IMR-90 (cell line): ENCODE measurements around the gene FOXI1. TPM values are rescaled to one million over a fixed set of nuclear protein-coding genes. Genes with fewer than 3 reads are reported as not detected.

Source experiments
- ATAC-seq: fragments of 200-7000 bp; cut with Tn5 transposase; 2 replicates; pipeline ENCODE4 v1.9.1; 2020; ENCODE audit warnings: low read depth, mild to moderate bottlenecking, moderate library complexity
- BruUV-seq: library from RNA; stranded (reverse); fragments of 400-500 nt; replicated peaks from 2 replicates; lab custom pipeline; 2021; lab: Mats Ljungman, UMichigan
- CTCF ChIA-PET: fragments of 300-600 bp; formaldehyde crosslinking; extraction: SDS; loops from one replicate; lab custom pipeline; 2021; ENCODE audit warnings: antibody characterized with exemption; lab: Yijun Ruan, JAX
- POLR2A ChIA-PET: fragments of 300-600 bp; sonication (Branson Sonifier 250); formaldehyde crosslinking; loops from one replicate; lab custom pipeline; 2022; ENCODE audit warnings: antibody characterized with exemption; ENCODE audit not compliant: unreplicated experiment; lab: Charles Lee
- DNase-seq: peaks from one replicate; pipeline ENCODE4 v3.0.0; 2013
- H2AFZ ChIP-seq: replicated peaks from 2 replicates; pipeline ENCODE3; 2013; ENCODE audit warnings: low read length, mild to moderate bottlenecking; ENCODE audit not compliant: poor library complexity
- H2AK5ac ChIP-seq: 2 replicates; pipeline ENCODE4 v1.6.1; 2013; ENCODE audit warnings: low read depth, low read length, inconsistent platforms
- H2AK9ac ChIP-seq: replicated peaks from 2 replicates; pipeline ENCODE3; 2013; ENCODE audit warnings: mild to moderate bottlenecking, low read depth, low read length, moderate library complexity; ENCODE audit not compliant: poor library complexity
- H2BK120ac ChIP-seq: 2 replicates; pipeline ENCODE4 v1.6.1; 2013; ENCODE audit warnings: low read depth, low read length, inconsistent platforms
- H2BK15ac ChIP-seq: 3 replicates; pipeline ENCODE4 v1.6.1; 2013; ENCODE audit warnings: low read depth, low read length, inconsistent platforms
- H2BK20ac ChIP-seq: 2 replicates; pipeline ENCODE4 v1.6.1; 2013; ENCODE audit warnings: low read depth, mild to moderate bottlenecking, inconsistent platforms, low read length, moderate library complexity
- H2BK5ac ChIP-seq: 2 replicates; pipeline ENCODE4 v1.6.1; 2013; ENCODE audit warnings: mild to moderate bottlenecking, low read depth, low read length, inconsistent platforms; ENCODE audit not compliant: poor library complexity, severe bottlenecking
- H3K14ac ChIP-seq: replicated peaks from 2 replicates; pipeline ENCODE4 v1.6.1; 2013; ENCODE audit warnings: low read depth, low read length, inconsistent platforms
- H3K18ac ChIP-seq: 2 replicates; pipeline ENCODE4 v1.6.1; 2013; ENCODE audit warnings: low read depth, low read length, control low read depth
- H3K23ac ChIP-seq: 2 replicates; pipeline ENCODE4 v1.6.1; 2013; ENCODE audit warnings: low read depth, low read length, inconsistent platforms
- H3K27ac ChIP-seq: 2 replicates; pipeline ENCODE4 v1.5.1; 2013; ENCODE audit warnings: mild to moderate bottlenecking, control low read depth, low read length; ENCODE audit not compliant: insufficient read depth
- H3K27me3 ChIP-seq: 2 replicates; pipeline ENCODE4 v1.6.1; 2013; ENCODE audit warnings: low read length; ENCODE audit not compliant: control insufficient read depth, insufficient read depth
- H3K36me3 ChIP-seq: 2 replicates; pipeline ENCODE4 v1.6.1; 2013; ENCODE audit warnings: low read length, mixed read lengths; ENCODE audit not compliant: control insufficient read depth, insufficient read depth
- H3K4ac ChIP-seq: 2 replicates; pipeline ENCODE4 v1.6.1; 2013; ENCODE audit warnings: low read depth, low read length, inconsistent platforms
- H3K4me1 ChIP-seq: 2 replicates; pipeline ENCODE4 v1.6.1; 2013; ENCODE audit warnings: low read length, mixed read lengths; ENCODE audit not compliant: control insufficient read depth, insufficient read depth
- H3K4me2 ChIP-seq: 2 replicates; pipeline ENCODE4 v1.6.1; 2013; ENCODE audit warnings: low read depth, mild to moderate bottlenecking, control low read depth, low read length, moderate library complexity
- H3K4me3 ChIP-seq: 2 replicates; pipeline ENCODE4 v1.5.1; 2013; ENCODE audit warnings: low read depth, mild to moderate bottlenecking, control low read depth, low read length, moderate library complexity; ENCODE audit not compliant: insufficient read depth
- H3K56ac ChIP-seq: 2 replicates; pipeline ENCODE4 v1.6.1; 2013; ENCODE audit warnings: low read length, inconsistent platforms; ENCODE audit not compliant: insufficient read depth; ENCODE audit errors: extremely low read depth
- H3K79me1 ChIP-seq, 2 experiments: 2 replicates each; pipeline ENCODE4 v1.6.1; 2013; ENCODE audit warnings: low read length in 2 of 2, inconsistent platforms in 1 of 2, low read depth in 1 of 2
- H3K9ac ChIP-seq: 2 replicates; pipeline ENCODE4 v1.6.1; 2013; ENCODE audit warnings: low read depth, low read length, control low read depth
- H3K9me1 ChIP-seq: 2 replicates; pipeline ENCODE4 v1.6.1; 2013; ENCODE audit warnings: low read length, inconsistent platforms; ENCODE audit not compliant: insufficient read depth
- H3K9me3 ChIP-seq: 2 replicates; pipeline ENCODE4 v1.6.1; 2013; ENCODE audit warnings: low read length; ENCODE audit not compliant: control insufficient read depth, insufficient read depth
- H4K20me1 ChIP-seq: 2 replicates; pipeline ENCODE4 v1.6.1; 2013; ENCODE audit warnings: low read length, inconsistent platforms; ENCODE audit not compliant: insufficient read depth
- H4K5ac ChIP-seq: 2 replicates; pipeline ENCODE4 v1.6.1; 2013; ENCODE audit warnings: mild to moderate bottlenecking, low read depth, low read length, control low read depth
- H4K8ac ChIP-seq, 2 experiments: 2 replicates each; pipeline ENCODE4 v1.6.1; 2013; ENCODE audit warnings: low read depth in 2 of 2, low read length in 2 of 2, control low read depth in 1 of 2, inconsistent platforms in 1 of 2
- H4K91ac ChIP-seq: 2 replicates; pipeline ENCODE4 v1.6.1; 2013; ENCODE audit warnings: low read depth, low read length, inconsistent platforms; ENCODE audit not compliant: insufficient read depth
- BHLHE40 ChIP-seq: fragments of 150-350 bp; IDR thresholded peaks from 2 replicates; pipeline ENCODE4 v1.6.1; 2016; ENCODE audit warnings: mild to moderate bottlenecking, low read depth, low read length
- CEBPB ChIP-seq: IDR thresholded peaks from 2 replicates; pipeline ENCODE4 v1.6.1; 2012; ENCODE audit warnings: low read depth, low read length, improper control_type of control experiment
- CHD1 ChIP-seq: IDR thresholded peaks from 2 replicates; pipeline ENCODE4 v1.6.1; 2012; ENCODE audit warnings: low read depth, low read length, improper control_type of control experiment
- CTCF ChIP-seq: conservative IDR thresholded peaks from 2 replicates; pipeline ENCODE4 v1.5.1; 2012; ENCODE audit warnings: mild to moderate bottlenecking, low read depth, low read length, improper control_type of control experiment
- ELK1 ChIP-seq: fragments of 150-350 bp; IDR thresholded peaks from 2 replicates; pipeline ENCODE4 v1.6.1; 2016; ENCODE audit warnings: low read depth, mild to moderate bottlenecking, low read length, moderate library complexity, borderline replicate concordance
- FOS ChIP-seq: fragments of 150-350 bp; IDR thresholded peaks from 2 replicates; pipeline ENCODE4 v1.6.1; 2016; ENCODE audit warnings: low read depth, low read length
- MAFK ChIP-seq: IDR thresholded peaks from 2 replicates; pipeline ENCODE4 v1.6.1; 2012; ENCODE audit warnings: low read depth, low read length, improper control_type of control experiment
- MAZ ChIP-seq: IDR thresholded peaks from 2 replicates; pipeline ENCODE4 v1.6.1; 2012; ENCODE audit warnings: low read depth, mild to moderate bottlenecking, low read length, improper control_type of control experiment, moderate library complexity, borderline replicate concordance
- MXI1 ChIP-seq: IDR thresholded peaks from 2 replicates; pipeline ENCODE4 v1.6.1; 2012; ENCODE audit warnings: low read depth, mild to moderate bottlenecking, low read length, moderate library complexity, borderline replicate concordance
- NFE2L2 ChIP-seq: fragments of 150-350 bp; IDR thresholded peaks from 2 replicates; pipeline ENCODE4 v1.6.1; 2016; ENCODE audit warnings: low read depth, mild to moderate bottlenecking, low read length
- POLR2A ChIP-seq: IDR thresholded peaks from 2 replicates; pipeline ENCODE4 v1.6.1; 2012; ENCODE audit warnings: mild to moderate bottlenecking, low read depth, low read length
- RAD21 ChIP-seq: IDR thresholded peaks from 2 replicates; pipeline ENCODE4 v1.6.1; 2012; ENCODE audit warnings: low read length, improper control_type of control experiment
- RCOR1 ChIP-seq: IDR thresholded peaks from 2 replicates; pipeline ENCODE4 v1.6.1; 2012; ENCODE audit warnings: mild to moderate bottlenecking, low read length, improper control_type of control experiment; ENCODE audit not compliant: insufficient replicate concordance
- RFX5 ChIP-seq: IDR thresholded peaks from 2 replicates; pipeline ENCODE4 v1.8.0; 2012; ENCODE audit warnings: low read depth, mild to moderate bottlenecking, low read length, moderate library complexity
- SMC3 ChIP-seq: fragments of 150-350 bp; IDR thresholded peaks from 2 replicates; pipeline ENCODE4 v1.6.1; 2016; ENCODE audit warnings: low read depth, mild to moderate bottlenecking, antibody characterized with exemption, low read length, moderate library complexity
- USF2 ChIP-seq: fragments of 150-350 bp; IDR thresholded peaks from 2 replicates; pipeline ENCODE4 v1.6.1; 2017; ENCODE audit warnings: mild to moderate bottlenecking, antibody characterized with exemption, low read length, low read depth
- WGBS, 2 experiments: methylation state at CpG; one replicate each; pipeline versions ENCODE4 v1.1.5 to v1.1.7; 2013; ENCODE audit warnings: missing lambda C conversion rate in 2 of 2; ENCODE audit not compliant: insufficient read length in 1 of 2; ENCODE audit errors: extremely low coverage in 2 of 2; 5-methylcytosine and 5-hydroxymethylcytosine counted together
- dilution Hi-C: fragments of 300-500 bp; cut with HindIII; formaldehyde crosslinking; loops from one replicate; pipeline ENCODE4 v1.14.3; 2018; ENCODE audit warnings: low sequenced_read_pairs; ENCODE audit not compliant: unreplicated experiment
- in situ Hi-C: fragments of 300-500 bp; cut with MboI; formaldehyde crosslinking; loops from 3 replicates; pipeline ENCODE4 v1.14.3; 2019; ENCODE audit warnings: low sequenced_read_pairs, inconsistent platforms, mixed read lengths
- intact Hi-C: fragments of 100-400 bp; cut with micrococcal nuclease; formaldehyde crosslinking; loops from 2 replicates; pipeline ENCODE4 v1.10.0; 2022
- polyA plus RNA-seq, 3 experiments: library from polyadenylated mRNA; depleted of rRNA; stranded (reverse); fragments of >200 nt; gene quantifications; 2 replicates each; pipeline ENCODE4 v1.2.3, GENCODE V29; 2012; ENCODE audit warnings: low replicate concordance in 1 of 3
- total RNA-seq: library from RNA; depleted of rRNA; stranded (reverse); fragments of >200 nt; gene quantifications from 2 replicates; pipeline ENCODE4 v1.2.3, GENCODE V29; 2012

The FOXI1 gene
- total and polyA plus RNA-seq, 2 of the 4 experiments (the other 2 are of a cell fraction): not detected

- no TSS peak for BruUV-seq
- no peaks in the 10 kb centered on the region for H3K9me3 ChIP-seq
- no peak overlapping the region for H4K5ac ChIP-seq
- no peaks in the 10 kb centered on the region for H3K36me3 ChIP-seq
- no peak overlapping the region for H3K18ac ChIP-seq
- no peak overlapping the region for H2BK20ac ChIP-seq
- H2BK15ac ChIP-seq: no peak overlapping the region
- H4K91ac ChIP-seq: no peak overlapping the region
- no peak overlapping the region for H3K27ac ChIP-seq
- peaks cover 2% of the 10 kb centered on the region for H3K27me3 ChIP-seq
- ChIA-PET CTCF (no interaction called here), POLR2A (no interaction called here)
- no peak overlapping the region for H3K56ac ChIP-seq
- WGBS, 2 experiments: 89% methylated on average over 6 of the region's 13 CpGs; no CpG with 5 or more reads in 1 of the 2 experiments
- H2AFZ ChIP-seq: no peak overlapping the region
- H4K20me1 ChIP-seq: no peaks in the 10 kb centered on the region
- no peak overlapping the region for H3K4ac ChIP-seq
- no peak overlapping the region for H2AK9ac ChIP-seq
- H2BK120ac ChIP-seq: no peak overlapping the region
- TF ChIP-seq CHD1 (no peak), BHLHE40 (no peak), CTCF (no peak), FOS (no peak), NFE2L2 (no peak), MAZ (no peak), RFX5 (no peak), POLR2A (no peak), ELK1 (no peak), SMC3 (no peak), RCOR1 (no peak), MAFK (no peak), MXI1 (no peak), RAD21 (no peak), CEBPB (no peak), USF2 (no peak)
- no peak overlapping the region for H3K23ac ChIP-seq
- H2AK5ac ChIP-seq: no peak overlapping the region
- H3K14ac ChIP-seq: no peak overlapping the region
- H3K4me3 ChIP-seq: no peak overlapping the region
- ATAC-seq: no peak
- no peak for DNase-seq
- dilution Hi-C loops (no loop called here), intact Hi-C loops (loop anchor here (10.0 kb wide), 1 partner anchor 1094 kb away; no protein-coding TSS in a partner anchor), in situ Hi-C loops (no loop called here)
- no peaks in the 10 kb centered on the region for H3K79me1 ChIP-seq
- no peaks in the 10 kb centered on the region for H3K4me1 ChIP-seq
- no peak overlapping the region for H2BK5ac ChIP-seq
- no peaks in the 10 kb centered on the region for H3K9me1 ChIP-seq
- H4K8ac ChIP-seq: no peak overlapping the region
- no peak overlapping the region for H3K4me2 ChIP-seq
- H3K9ac ChIP-seq: no peak overlapping the region
Observed at GRCh38 chr5:170078931-170079330, 26.8 kb upstream of the FOXI1 start.
